CD4-positive, alpha-beta T cell (primary cell): ENCODE results near the gene PRR29. TPM values are rescaled to one million over a fixed set of nuclear protein-coding genes. Genes with fewer than 3 reads are reported as not detected.

ENCODE experiments used
- ATAC-seq: fragments of 200-7000 bp; cut with Tn5 transposase; one replicate; pipeline ENCODE4 v1.10.0; 2022; ENCODE audit warnings: mild to moderate bottlenecking; ENCODE audit not compliant: poor library complexity
- CTCF ChIA-PET: fragments of 350-600 bp; sonication (Branson Sonifier 250); formaldehyde crosslinking; loops from one replicate; lab custom pipeline; 2021; ENCODE audit warnings: antibody characterized with exemption, inconsistent platforms; lab: Charles Lee
- POLR2A ChIA-PET: fragments of 350-600 bp; sonication (Branson Sonifier 250); formaldehyde crosslinking; loops from one replicate; lab custom pipeline; 2021; ENCODE audit warnings: antibody characterized with exemption, inconsistent platforms; lab: Charles Lee
- DNase-seq, 14 experiments: peaks; one replicate each; pipeline ENCODE4 v3.0.0-alpha.2; 2013 to 2020; ENCODE audit warnings: mixed read lengths in 2 of 14
- H3K27ac ChIP-seq, 2 donors: one replicate each; pipeline versions ENCODE4 v1.5.1 to v1.7.0; 2013; ENCODE audit warnings: low read length in 2 of 2, low read depth in 1 of 2, mild to moderate bottlenecking in 1 of 2
- H3K27me3 ChIP-seq, 2 experiments: 1 replicate in 1 of 2; 2 replicates in 1 of 2; pipeline versions ENCODE4 v1.6.1 to v1.7.0; 2013; ENCODE audit warnings: low read length in 2 of 2, control low read depth in 1 of 2, mild to moderate bottlenecking in 1 of 2, moderate library complexity in 1 of 2; ENCODE audit not compliant: insufficient read depth in 2 of 2, control insufficient read depth in 1 of 2
- H3K36me3 ChIP-seq: one replicate; pipeline ENCODE4 v1.6.1; 2013; ENCODE audit warnings: low read length, control low read depth; ENCODE audit not compliant: insufficient read depth
- H3K4me1 ChIP-seq: one replicate; pipeline ENCODE4 v1.6.1; 2013; ENCODE audit warnings: low read length, control low read depth; ENCODE audit not compliant: insufficient read depth
- H3K4me3 ChIP-seq: one replicate; pipeline ENCODE4 v1.5.1; 2013; ENCODE audit warnings: mild to moderate bottlenecking, low read length, moderate library complexity
- H3K9me3 ChIP-seq, 2 experiments: 1 replicate in 1 of 2; 2 replicates in 1 of 2; pipeline versions ENCODE4 v1.6.1 to v1.7.0; 2013; ENCODE audit warnings: low read length in 2 of 2, mild to moderate bottlenecking in 2 of 2, control low read depth in 1 of 2, moderate library complexity in 1 of 2; ENCODE audit not compliant: control insufficient read depth in 1 of 2, insufficient read depth in 1 of 2
- H3K27ac Mint-ChIP-seq: one replicate; pipeline ENCODE4 v1.8.0; 2020; ENCODE audit warnings: mixed read lengths
- H3K27me3 Mint-ChIP-seq: one replicate; pipeline ENCODE4 v1.8.0; 2021; ENCODE audit warnings: mixed read lengths
- H3K36me3 Mint-ChIP-seq: one replicate; pipeline ENCODE4 v1.8.0; 2021; ENCODE audit warnings: low read depth, mixed read lengths
- H3K4me1 Mint-ChIP-seq: one replicate; pipeline ENCODE4 v1.8.0; 2021; ENCODE audit warnings: low read depth, mixed read lengths
- H3K4me3 Mint-ChIP-seq: one replicate; pipeline ENCODE4 v1.8.0; 2020; ENCODE audit warnings: mild to moderate bottlenecking, mixed read lengths
- H3K9me3 Mint-ChIP-seq: one replicate; pipeline ENCODE4 v1.8.0; 2020; ENCODE audit warnings: mixed read lengths
- CTCF ChIP-seq: fragments of 200-600 bp; IDR thresholded peaks from one replicate; pipeline ENCODE4 v1.8.0; 2022; ENCODE audit warnings: antibody characterized with exemption, mild to moderate bottlenecking
- intact Hi-C, 2 experiments: fragments of 100-400 bp; cut with DNase I in 1 of 2; cut with micrococcal nuclease in 1 of 2; formaldehyde crosslinking; loops; one replicate each; pipeline versions ENCODE4 v1.15.1 to v1.9.0; 2023 to 2025; cut with DNase I, micrococcal nuclease
- total RNA-seq, 174 experiments: library from RNA in 2 of 174; stranded (reverse) in 2 of 174; gene quantifications; one replicate each; pipeline ENCODE4 v1.2.3 and lab custom pipeline; 2021 to 2026

Gene PRR29
- total RNA-seq, 2 experiments from 2014 or later, result 0.56 to 0.71 TPM

- H3K4me1 ChIP-seq, result peaks cover 52% of the 10 kb centered on the region
- ATAC-seq, result no peak
- H3K27ac Mint-ChIP-seq, result no peak overlapping the region
These were observed 10.0 kb upstream of the PRR29 start for GRCh38 chr17:63988127-63988478.

GRCh38 chr17:63988741-63989621 is 9.2 kb upstream of the PRR29 start:
- Mint-ChIP-seq H3K4me3 (no peak overlapping the region), H3K27me3 (no peaks in the 10 kb centered on the region), H3K4me1 (peaks cover 61% of the 10 kb centered on the region), H3K9me3 (no peaks in the 10 kb centered on the region), H3K27ac (no peak overlapping the region), H3K36me3 (peaks cover 5% of the 10 kb centered on the region)
- intact Hi-C loops, result loop anchor here in 1 of 2 experiments (5.0 kb wide), 1 partner anchor 57 kb away; the partner anchor contains the start of gene CD79B
- Histone ChIP-seq H3K4me3 (no peak overlapping the region), H3K9me3 (no peaks in the 10 kb centered on the region), H3K27ac (no peak overlapping the region), H3K36me3 (no peaks in the 10 kb centered on the region), H3K27me3 (no peaks in the 10 kb centered on the region), H3K4me1 (peaks cover 60% of the 10 kb centered on the region)
- ChIA-PET POLR2A (no interaction called here), CTCF (interaction anchor here (0.6 to 2.1 kb wide), 3 partner anchors 9 to 70 kb away, joined by 3 to 24 read pairs (median 13); partner anchors contain the start of genes GH1 and ICAM2)
- no peak for DNase-seq
- TF ChIP-seq CTCF, result no peak
- ATAC-seq, result no peak

More at GRCh38 chr17:63988127-63988478, 10.0 kb upstream of the PRR29 start:
- no peak for TF ChIP-seq CTCF
- CTCF ChIA-PET, result no interaction called here
- no peak overlapping the region for H3K27ac ChIP-seq
- Mint-ChIP-seq H3K4me3 (no peak overlapping the region), H3K36me3 (peaks cover 5% of the 10 kb centered on the region), H3K9me3 (no peaks in the 10 kb centered on the region), H3K4me1 (peaks cover 54% of the 10 kb centered on the region), H3K27me3 (no peaks in the 10 kb centered on the region)
- no peak for DNase-seq
- H3K36me3 ChIP-seq, result no peaks in the 10 kb centered on the region
- H3K4me3 ChIP-seq, result no peak overlapping the region
- H3K27me3 ChIP-seq, result no peaks in the 10 kb centered on the region
- POLR2A ChIA-PET, result no interaction called here
- intact Hi-C loops, result loop anchor here in 1 of 2 experiments (5.0 kb wide), 1 partner anchor 56 kb away; the partner anchor contains the start of gene CD79B
- H3K9me3 ChIP-seq, result no peaks in the 10 kb centered on the region

- TF ChIP-seq CTCF, result no peak
- ATAC-seq, result no peak
- peaks cover 61% of the 10 kb centered on the region for H3K4me1 Mint-ChIP-seq
- H3K4me3 Mint-ChIP-seq, result peak overlapping the region; percentile 11
- no peaks in the 10 kb centered on the region for H3K27me3 Mint-ChIP-seq
- no peak overlapping the region for H3K27ac ChIP-seq
- peak overlapping the region; percentile 56 for H3K27ac Mint-ChIP-seq
- H3K27me3 ChIP-seq, result no peaks in the 10 kb centered on the region
- CTCF ChIA-PET, result interaction anchor here (0.6 to 2.8 kb wide), 16 partner anchors 10 to 157 kb away, joined by 3 to 30 read pairs (median 4); partner anchors contain the start of genes GH1 and ICAM2
- no peaks in the 10 kb centered on the region for H3K36me3 ChIP-seq
- intact Hi-C loops, result loop anchor here (1.0 to 5.0 kb wide), 4 partner anchors 42 to 72 kb away; partner anchors contain the start of genes CD79B (in 1 of the 2) and GH1 (in 1 of the 2)
- DNase-seq, result no peak
- no peaks in the 10 kb centered on the region for H3K9me3 Mint-ChIP-seq
- POLR2A ChIA-PET, result interaction anchor here (1.1 to 1.6 kb wide), 5 partner anchors 27 to 156 kb away, joined by 4 to 14 read pairs (median 8); partner anchors contain the start of gene ICAM2
- peaks cover 58% of the 10 kb centered on the region for H3K4me1 ChIP-seq
- peaks cover 5% of the 10 kb centered on the region for H3K36me3 Mint-ChIP-seq
- H3K4me3 ChIP-seq, result no peak overlapping the region
- H3K9me3 ChIP-seq, result no peaks in the 10 kb centered on the region
These were observed 8.4 kb upstream of the PRR29 start for GRCh38 chr17:63989622-63990345.
